DMS153 (cell line): ENCODE measurements around the gene RIF1.
"Not testable (repeated sequence)": the region's sequence is repeated elsewhere in the genome, so short reads cannot be mapped to it uniquely, and the experiment has no call there.

ENCODE experiments used
- DNase-seq: peaks from one replicate; lab custom pipeline; 2025; lab: John Stamatoyannopoulos, UW

Gene RIF1

DNA sequence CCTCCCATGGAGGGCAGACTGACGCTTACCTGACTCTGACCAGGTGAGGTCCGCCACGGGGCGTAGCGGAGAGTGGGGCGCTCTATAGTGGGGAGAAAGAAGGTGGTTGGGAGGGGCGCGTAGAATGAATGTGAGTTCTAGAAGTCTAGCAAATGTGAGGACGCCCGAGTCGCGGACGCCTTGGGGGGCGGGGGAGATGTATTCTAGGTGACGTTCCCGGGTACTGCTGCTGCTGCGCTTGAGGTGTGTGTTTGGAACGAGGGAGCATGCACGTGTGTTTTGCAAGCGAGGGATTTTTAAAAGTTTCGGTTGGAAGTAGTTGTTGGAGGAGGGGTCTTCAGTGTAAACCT is 758 bp downstream of the RIF1 start:
- DNase-seq = no peak

DNA sequence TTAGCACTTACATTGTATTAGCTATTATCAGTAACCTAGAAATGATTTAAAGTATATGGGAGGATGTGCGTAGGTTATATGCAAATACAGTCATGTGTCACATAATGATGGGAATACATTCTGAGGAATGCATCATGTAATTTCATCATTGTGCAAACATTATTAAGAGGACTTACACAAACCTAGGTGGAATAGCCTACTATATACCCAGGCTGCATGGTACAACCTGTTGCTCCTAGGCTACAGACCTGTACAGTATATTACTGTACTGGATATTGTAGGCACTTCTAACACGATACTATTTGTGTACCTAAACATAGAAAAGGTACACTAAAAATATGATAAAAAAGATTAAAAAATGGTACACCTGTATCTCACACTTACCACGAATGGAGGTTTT is 7.9 kb downstream of the RIF1 start:
- DNase-seq = no peak

DNA sequence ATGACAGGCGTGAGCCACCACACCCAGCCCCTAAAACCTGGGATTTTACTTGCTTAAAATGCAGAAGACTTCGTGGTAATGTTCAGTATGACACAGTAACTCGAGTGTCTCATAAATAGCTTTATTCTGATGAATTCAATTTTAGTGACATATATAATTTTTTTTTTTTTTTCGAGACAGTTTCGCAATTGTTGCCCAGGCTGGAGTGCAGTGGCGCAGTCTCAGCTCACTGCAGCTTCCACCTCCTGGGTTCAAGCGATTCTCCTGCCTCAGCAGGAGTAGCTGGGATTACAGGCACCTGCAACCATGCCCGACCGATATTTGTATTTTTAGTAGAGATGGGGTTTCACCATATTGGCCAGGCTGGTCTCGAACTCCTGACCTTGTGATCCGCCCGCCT is 12.0 kb downstream of the RIF1 start:
- not testable (repeated sequence) for DNase-seq

DNA sequence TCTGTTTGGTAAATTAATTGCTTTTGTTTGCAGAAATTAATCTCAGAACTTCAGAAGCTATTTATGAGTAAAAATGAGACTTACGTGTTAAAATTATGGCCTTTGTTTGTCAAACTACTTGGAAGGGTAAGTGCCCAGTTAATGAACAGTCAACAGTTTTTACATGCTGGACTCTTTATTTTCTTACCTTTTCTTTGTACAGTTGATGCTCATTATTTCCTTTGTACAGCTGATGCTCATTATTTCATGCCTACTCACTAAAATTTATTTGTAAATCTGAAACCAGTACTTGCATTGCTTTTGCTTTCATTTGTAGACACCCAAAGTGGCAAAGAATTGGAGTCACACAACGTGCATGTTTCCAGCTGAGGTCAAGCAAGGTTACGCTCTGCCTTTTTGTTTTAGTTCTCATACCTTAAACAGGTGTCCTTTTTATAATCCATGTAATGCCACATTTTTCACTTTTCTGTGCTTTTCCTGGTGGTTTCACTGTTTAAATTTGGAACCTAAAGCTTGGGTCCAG is 13.3 kb downstream of the RIF1 start:
- no peak for DNase-seq

DNA sequence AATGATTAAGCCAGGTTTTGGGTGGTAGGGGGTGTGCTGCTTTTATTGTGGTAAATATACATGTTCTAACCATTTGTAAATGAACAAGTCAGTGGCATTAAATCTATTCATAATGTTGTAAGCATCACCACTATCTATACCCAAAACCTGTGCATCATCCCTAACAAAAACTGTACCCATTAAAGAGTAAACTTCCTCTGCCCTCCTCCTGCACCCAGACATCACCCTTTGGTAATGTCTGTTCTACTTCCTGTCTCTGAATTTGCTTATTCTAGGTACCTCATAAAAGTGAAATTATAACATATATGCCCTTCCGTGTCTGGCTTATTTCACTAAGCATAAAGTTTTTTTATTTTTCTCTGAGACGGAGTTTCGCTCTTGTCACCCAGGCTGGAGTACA is 14.1 kb downstream of the RIF1 start:
- DNase-seq = no peak

DNA sequence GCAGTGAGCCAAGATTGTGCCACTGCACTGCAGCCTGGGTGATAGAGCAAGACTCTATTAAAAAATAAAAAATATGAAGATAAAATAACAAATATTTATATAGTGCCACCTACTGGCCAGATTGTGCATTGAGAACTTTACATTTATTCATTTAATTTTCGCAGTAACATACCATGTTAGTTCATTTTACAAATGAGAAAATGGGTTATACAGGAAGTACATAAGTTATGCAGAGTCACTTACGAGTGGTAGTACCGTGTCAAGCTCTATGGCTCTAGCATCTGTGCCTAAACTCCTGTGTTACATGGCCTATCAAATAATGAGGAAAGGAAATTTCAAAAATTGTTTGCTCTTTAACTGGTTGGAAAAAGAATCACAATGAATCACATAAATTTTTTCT is 27.9 kb downstream of the RIF1 start:
- DNase-seq = no peak

DNA sequence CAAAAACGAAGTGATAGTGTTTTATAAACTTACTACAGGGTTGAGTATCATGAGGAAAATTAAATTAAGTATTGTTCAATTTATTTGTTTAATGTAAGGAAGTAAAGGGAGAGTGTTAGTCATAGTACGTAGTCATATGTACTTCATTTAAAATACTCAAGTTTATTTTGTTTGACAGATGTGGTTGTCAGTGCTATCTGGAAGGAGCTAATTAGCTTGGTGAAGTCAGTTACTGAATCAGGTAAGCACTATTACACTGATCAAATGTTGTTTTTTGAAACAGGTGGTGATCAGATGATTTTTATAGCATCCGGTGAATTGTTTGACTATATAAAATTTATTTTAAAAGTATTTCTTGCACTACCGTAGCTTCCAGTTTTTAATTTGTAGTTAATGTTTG is 28.8 kb downstream of the RIF1 start:
- DNase-seq = no peak

DNA sequence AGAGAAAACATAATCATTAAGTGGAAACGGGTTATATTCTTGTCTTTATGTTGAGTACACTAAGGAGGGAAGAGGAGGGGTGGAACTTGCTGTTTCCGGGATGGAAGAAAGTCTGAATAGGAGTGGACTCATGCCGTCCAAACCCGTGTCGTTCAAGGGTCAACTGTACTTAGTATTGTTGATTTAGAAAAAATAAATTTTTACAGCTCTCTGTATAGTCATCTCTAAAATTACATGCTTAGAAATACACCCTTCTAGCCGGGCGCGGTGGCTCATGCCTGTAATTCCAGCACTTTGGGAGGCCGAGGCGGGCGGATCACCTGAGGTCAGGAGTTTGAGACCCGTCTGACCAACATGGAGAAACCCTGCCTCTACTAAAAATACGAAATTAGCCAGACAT is 29.4 kb downstream of the RIF1 start:
- no peak for DNase-seq

DNA sequence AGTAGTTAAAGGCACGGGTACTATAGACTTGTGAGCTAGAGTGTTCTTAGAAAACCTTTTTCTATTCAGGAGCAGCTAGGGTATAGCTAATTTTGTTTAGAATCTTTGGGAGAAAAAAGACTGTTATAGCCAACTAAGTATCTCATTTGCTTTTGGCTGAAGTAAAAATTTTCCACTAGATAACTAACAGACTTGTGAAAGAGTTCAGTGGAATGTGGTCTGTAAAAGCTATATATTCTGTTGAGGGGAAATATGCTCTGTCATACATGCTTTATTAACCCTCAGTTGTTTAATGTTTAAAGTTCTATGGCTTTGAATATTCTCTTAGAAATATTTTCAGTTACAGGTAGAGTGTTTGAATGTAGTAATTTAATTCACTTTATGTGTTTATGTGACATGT is 49.7 kb downstream of the RIF1 start:
- DNase-seq = no peak

DNA sequence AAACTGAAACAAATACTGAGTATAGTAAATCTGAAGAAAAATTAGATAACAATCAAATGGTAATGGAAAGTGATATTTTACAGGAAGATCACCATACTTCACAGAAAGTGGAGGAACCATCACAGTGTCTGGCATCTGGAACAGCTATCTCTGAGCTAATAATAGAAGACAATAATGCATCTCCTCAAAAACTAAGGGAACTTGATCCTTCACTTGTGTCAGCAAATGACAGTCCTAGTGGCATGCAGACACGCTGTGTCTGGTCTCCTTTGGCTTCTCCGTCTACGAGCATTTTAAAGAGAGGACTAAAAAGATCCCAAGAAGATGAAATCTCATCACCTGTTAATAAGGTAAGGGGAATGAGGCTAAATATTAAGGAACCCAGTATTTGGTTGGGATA is 56.1 kb downstream of the RIF1 start:
- no peak for DNase-seq

DNA sequence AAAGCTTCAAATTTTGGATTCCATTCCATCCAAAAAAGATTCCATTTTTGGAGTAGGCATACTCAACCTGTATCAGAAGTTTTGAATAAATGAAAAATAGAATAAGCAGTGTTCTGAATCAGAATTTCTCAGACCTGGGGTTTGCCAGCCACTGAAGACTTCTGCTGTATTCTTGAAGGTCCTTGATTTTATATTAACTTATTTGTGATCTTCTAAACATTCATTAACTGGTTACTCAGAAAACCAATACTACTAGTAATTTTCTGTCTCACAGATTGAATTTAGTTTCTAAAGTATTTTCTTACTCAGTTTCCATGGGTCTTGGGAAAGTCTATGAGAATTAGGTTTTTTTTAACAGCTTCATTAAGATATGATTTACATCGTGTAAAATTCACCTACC is 60.9 kb downstream of the RIF1 start:
- DNase-seq = no peak

DNA sequence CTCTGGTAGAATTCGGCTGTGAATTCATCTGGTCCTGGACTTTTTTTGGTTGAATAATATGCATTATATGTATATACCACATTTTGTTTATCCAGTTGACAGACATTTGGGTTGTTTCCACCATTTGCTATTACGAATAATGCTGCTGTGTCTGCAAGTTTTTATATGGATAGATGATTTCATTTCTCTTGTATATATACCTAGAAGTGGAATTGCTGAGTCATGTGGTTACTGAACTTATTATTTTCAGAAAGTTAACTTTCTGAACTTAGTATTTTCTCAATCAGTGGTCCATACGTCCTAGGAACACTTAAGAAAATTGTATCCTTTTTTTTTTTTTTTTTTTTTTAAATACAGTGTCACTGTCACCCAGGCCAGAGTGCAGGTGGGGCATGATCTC is 63.3 kb downstream of the RIF1 start:
- no peak for DNase-seq

DNA sequence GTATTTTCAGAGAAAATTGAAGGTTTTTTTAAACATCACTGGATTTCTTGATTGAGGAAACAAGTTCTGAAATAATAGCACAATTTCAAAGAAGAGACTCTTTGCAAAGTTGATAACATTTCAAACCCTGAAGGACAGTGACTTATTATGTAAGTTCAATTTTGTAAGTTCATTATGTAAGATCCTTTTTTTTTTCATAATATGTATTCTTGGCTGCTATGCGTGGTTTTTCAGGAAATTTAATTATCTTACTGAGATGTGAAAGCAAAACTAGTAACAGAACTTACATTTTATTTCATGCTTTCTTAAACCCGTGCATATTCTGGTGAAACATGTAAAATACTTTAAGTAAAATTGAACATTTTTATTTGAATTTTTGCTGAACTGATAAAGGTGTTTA is 65.4 kb downstream of the RIF1 start:
- DNase-seq = no peak

DNA sequence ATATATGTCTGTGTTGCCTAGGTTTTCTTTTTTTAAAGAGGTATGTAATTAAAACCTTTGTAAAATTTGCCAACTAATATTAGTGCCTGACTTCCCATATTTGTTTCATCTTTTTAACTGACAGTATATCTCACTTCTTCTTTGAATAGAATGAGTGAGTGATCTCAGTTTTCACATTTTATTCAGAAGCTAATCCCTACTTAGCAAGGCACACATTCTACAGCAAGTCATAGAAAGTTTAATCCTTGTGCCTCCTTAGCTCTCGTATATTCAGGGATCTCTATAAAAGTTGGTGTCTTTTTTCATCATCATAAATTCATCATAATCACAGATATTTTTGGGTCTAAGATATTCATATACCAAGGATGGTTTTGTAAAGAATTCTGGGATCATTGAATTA is 66.6 kb downstream of the RIF1 start:
- no peak for DNase-seq

DNA sequence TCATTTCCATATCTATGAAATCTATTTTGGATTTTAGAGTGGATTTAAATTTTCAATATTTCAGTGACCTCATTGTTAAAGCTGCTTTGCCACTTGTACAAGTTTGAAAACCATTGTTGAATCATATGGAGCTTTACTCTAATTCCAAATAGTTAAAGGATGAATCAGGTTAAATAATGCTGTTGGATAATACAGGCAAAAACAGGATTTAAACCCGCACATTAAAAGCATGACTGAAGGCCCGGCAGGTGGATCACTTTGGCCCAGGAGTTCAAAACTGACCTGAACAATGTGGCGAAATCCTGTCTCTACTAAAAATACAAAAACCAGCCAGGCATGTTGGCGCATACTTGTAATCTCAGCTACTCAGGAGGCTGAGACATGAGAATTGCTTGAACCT is 68.3 kb downstream of the RIF1 start:
- no peak for DNase-seq

DNA sequence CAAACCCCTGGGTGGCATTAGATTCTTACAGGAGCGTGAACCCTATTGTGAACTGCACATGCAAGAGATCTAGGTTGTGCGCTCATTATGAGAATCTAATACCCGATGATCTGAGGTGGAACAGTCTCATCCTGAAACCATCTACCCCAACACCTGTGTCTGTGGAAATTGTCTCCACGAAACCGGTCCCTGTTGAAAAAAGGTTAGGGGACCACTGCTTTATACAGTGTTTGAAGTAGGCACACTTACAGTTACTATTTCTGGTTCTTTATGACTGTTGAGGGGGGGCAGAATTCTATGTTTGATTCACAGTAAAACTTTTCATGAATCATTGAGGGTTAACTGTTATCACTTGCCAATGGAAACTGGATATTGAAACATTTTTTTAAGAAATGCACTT is 72.0 kb downstream of the RIF1 start:
- no peak for DNase-seq

DNA sequence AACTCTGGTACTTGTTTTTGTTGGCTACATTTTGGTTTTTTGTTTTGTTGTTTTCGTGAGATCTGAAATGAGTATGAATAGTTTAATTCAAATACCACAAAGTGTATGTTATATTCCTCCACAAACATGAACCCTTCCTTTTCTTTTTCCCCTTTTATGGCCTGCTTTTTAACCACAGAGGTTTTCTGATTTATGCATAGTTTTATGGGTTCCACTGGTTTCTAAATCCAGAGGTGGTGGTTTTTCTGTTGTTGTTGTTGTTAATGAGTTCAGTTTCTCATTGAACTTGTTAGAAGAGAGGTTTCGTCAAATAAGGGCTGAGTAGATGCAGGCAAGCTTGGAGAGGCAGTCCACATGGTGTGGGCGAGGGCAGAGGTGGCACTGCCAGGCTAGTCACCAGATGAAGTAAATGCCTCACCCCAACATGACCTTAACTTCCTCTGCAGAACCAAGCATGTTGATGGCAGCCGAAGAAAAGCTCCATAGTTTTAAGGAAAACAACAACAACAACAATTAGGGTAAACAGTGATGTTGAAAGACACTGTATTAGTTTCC is 72.5 kb downstream of the RIF1 start:
- no peak for DNase-seq

DNA sequence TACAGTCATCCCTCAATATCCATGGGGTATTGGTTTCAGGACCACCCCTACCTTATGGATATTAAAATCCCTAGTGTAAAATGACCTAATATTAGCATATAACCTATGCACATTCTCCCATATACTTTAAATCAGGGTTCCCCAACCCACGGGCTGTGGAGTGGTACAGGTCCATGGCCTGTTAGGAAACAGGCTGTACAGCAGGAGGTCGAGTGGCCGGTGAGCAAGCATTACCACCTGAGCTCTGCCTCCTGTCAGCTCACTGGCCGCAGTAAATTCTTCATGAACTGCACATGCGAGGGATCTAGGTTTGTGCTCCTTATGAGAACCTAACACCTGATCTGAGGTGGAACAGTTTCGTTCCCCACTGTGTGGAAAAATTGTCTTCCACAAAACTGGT is 73.8 kb downstream of the RIF1 start:
- no peak for DNase-seq

DNA sequence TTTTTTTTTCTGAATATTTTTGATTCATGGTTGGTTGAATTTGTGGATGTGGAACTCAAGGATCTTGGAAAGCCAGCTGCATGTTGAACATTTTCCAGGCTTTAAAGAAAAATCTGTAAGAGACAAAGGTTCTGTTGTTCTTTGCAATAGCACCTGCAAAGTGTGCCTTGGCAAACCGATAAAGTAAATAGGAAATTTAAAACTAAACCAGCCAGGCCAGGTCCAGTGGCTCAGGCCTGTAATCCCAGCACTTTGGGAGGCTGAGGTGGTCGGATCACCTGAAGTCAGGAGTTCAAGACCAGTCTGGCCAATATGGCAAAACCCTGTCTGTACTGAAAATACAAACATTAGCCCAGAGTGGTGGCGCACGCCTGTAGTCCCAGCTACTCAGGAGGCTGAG is 74.4 kb downstream of the RIF1 start:
- DNase-seq = no peak

DNA sequence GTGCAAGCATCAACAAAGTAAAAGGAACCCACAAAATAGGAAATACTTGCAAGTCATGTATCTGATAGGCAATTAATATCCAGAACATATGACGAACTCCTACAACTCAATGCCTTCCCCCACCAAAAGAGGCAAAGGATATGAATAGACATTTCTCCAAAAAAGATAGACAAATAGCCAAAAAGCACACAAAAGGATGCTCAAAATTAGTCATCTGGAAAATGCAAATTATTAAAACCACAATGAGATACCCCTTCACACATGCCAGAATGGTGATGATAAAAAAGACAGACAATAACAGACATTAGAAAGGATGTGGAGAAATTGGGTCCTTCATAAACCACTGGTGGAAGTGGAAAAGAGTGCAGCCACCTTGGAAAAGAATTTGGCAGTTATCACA is 76.4 kb downstream of the RIF1 start:
- no peak for DNase-seq

DNA sequence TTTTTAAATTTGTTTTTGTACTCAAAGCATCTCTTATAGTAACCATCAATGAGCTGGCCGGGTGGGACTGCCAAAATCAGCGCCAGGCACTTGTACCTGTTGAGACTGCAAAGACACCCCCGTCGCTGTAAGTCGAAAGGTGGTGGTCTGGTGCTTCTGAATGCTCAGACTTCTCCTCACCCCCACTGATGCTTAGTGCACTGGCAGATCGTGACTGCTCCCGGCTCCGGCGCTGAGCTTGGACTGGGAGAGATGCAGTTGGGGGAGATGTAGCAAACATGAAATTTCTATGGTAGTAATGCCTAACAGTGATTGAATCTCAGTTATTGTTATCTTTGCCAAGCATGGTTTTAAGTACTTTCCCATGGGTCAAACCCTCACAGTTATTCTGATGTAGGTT is 80.6 kb downstream of the RIF1 start:
- DNase-seq = no peak

DNA sequence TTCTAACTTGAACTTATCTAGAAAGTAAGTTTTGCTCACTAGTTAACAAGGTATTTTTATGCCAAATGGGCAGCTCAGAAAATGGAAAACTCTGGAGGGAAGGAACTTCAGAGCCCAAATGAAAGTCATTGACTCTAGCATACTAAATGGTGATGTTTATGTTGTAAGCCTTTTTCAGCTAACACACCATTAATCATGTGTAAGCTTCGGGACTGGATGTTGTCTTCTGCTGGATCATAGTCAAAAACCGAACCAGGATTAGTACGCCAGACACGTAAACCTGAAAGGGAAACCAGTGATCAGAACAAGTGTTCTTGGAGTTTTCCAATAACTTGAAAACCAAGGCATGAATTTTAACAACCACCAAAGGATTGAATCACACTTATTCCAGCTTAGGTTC is 81.8 kb downstream of the RIF1 start:
- DNase-seq = no peak

DNA sequence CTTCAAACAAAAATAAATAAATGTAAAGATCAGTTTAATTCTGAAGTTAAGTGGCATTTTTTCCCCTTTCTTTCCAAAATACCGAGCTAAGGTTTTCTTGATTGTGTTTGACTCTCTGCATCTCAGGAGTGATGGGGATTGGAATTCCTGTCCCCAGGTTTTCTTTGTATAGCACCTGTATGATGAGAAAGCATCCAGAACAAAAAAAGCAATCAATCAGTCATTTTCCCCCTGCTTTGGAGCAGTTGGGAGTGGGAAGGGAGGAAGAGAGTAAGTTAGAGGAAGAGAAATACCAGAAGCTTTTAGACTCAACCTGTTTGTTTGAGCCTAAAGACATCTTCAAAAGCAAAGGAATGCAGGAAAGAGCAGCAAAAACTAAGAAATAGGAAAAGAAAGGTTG is 88.5 kb downstream of the RIF1 start:
- no peak for DNase-seq

DNA sequence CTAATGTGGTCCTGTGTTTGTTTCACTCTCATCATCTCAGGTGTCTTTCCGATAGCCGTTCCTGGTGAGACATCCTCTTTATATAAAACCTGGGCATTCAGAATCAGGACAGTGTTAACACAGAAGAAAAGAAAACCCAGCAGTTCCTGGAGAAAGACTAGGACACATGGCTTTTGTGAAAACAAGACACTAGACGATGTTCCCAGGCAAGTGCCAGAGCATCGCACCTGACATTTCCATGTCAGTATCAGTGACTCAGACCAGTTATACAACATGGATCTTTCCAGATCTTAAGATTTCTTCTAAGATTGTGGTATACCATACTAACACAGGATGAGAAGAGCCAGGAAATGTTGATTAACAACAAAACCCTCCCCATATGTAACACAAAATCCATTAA is 96.5 kb downstream of the RIF1 start:
- DNase-seq = no peak

DNA sequence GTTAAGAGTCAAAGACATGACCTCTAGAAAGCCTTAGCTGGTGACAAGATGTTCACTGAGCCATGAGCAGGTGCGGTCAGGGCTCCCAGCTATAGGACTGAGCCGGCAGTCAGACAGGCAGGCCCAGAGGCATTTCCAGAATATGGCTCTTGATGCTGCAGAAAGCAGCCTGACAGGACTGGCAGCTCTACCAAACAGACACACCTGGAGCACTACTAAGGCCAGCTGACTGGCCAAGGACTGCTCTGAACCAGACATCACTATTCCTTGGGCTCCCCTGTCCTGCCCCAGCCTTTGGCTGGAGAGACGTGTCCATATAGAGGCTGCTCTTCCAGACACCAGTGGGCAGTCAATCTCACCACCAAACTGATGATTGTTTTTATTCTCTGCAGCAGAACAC is 98.8 kb downstream of the RIF1 start:
- DNase-seq = no peak
